Measurements from ENCODE around the gene RALY.

DNA sequence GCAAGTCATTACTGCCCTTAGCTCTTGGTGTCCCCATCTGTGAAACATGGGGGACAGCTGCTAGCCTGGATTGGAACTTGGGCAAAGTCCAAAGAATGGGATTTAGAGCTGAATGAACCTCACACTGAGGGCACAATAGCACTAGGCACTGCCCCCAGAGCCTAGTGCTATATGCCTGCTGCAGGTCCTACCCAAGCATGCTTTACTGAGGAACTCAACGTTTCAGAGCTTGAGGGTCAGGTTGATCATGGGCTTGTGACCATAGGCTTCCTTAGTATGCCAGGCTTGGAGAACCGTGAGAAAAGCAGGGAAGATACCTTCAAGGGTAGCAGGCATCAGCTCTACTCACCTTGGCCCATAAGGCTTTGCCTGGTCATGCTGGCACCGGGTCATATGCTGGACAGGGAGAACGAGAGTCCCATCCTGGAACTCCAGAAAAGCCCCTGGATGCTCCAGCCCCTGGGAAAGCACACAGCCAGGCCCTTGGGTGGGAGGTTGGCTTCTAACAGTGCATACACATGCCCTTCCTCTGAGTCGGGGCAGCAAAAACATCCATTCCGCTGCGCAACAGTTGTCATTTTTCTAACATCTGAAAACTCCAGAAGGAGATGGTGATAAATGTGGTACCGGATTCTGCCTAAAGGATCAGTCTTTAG lies 88.6 kb downstream of the RALY start:
- TF ChIP-seq POLR2A (IDR thresholded peaks at IDR 0.05; ENCODE audit: low read depth, low read length) (no peak), CTCF (IDR thresholded peaks at IDR 0.05; ENCODE audit: extremely low read depth in 1 of 2, insufficient read depth in 1 of 2, low read depth in 1 of 2, low read length in 2 of 2) (no peak), POLR2AphosphoS5 (IDR thresholded peaks at IDR 0.05; ENCODE audit: insufficient read depth, low read depth, low read length) (no peak), EZH2 (IDR thresholded peaks at IDR 0.05; ENCODE audit: borderline replicate concordance, low read depth, low read length, severe bottlenecking) (no peak), MYC (IDR thresholded peaks at IDR 0.05; ENCODE audit: low read depth, low read length) (no peak)

Data from endothelial cell of umbilical vein (primary cell).